ENCODE data around the gene DNAH10. TPM values are rescaled to one million over a fixed set of nuclear protein-coding genes. Genes with fewer than 3 reads are reported as not detected.

DNAH10 gene
- total RNA-seq, 4 donors from 2014 or later, result under 0.01 to 1.7 (median 0.28) TPM

GRCh38 chr12:123960029-123960735 lies 198.1 kb downstream of the DNAH10 start:
- H3K27ac ChIP-seq, result no peak overlapping the region
- no peaks in the 10 kb centered on the region for H3K27me3 ChIP-seq
- no peaks in the 10 kb centered on the region for H3K36me3 ChIP-seq
- H3K4me1 ChIP-seq, result peaks cover 0 to 8% (median 0%) of the 10 kb centered on the region in 4 donors
- H3K9me3 ChIP-seq, result no peaks in the 10 kb centered on the region
- no peak for DNase-seq
- TF ChIP-seq POLR2A (IDR thresholded peaks at IDR 0.05), result no peak
- no peak for TF ChIP-seq CTCF (IDR thresholded peaks at IDR 0.05)
- H3K4me3 ChIP-seq, result no peak overlapping the region

- TF ChIP-seq CTCF (IDR thresholded peaks at IDR 0.05) (no peak), POLR2A (IDR thresholded peaks at IDR 0.05) (no peak)
- Histone ChIP-seq H3K4me3 (no peak overlapping the region), H3K27ac (no peak overlapping the region), H3K36me3 (no peaks in the 10 kb centered on the region), H3K4me1 (peaks cover 0 to 8% (median 0%) of the 10 kb centered on the region in 4 donors), H3K27me3 (no peaks in the 10 kb centered on the region), H3K9me3 (no peaks in the 10 kb centered on the region)
- no peak for DNase-seq
Observed at GRCh38 chr12:123960856-123961255, 198.8 kb downstream of the DNAH10 start.

GRCh38 chr12:123961585-123962345 lies 199.7 kb downstream of the DNAH10 start:
- Histone ChIP-seq H3K36me3 (no peaks in the 10 kb centered on the region), H3K4me3 (no peak overlapping the region), H3K27ac (no peak overlapping the region), H3K4me1 (peaks cover 0 to 8% (median 0%) of the 10 kb centered on the region in 4 donors), H3K27me3 (no peaks in the 10 kb centered on the region), H3K9me3 (no peaks in the 10 kb centered on the region)
- no peak for DNase-seq
- TF ChIP-seq CTCF (IDR thresholded peaks at IDR 0.05) (no peak), POLR2A (IDR thresholded peaks at IDR 0.05) (no peak)

- Histone ChIP-seq H3K27ac (no peak overlapping the region), H3K4me1 (peaks cover 0 to 8% (median 0%) of the 10 kb centered on the region in 4 donors), H3K9me3 (no peaks in the 10 kb centered on the region), H3K27me3 (no peaks in the 10 kb centered on the region), H3K36me3 (no peaks in the 10 kb centered on the region), H3K4me3 (no peak overlapping the region)
- DNase-seq, result no peak
- no peak for TF ChIP-seq POLR2A (IDR thresholded peaks at IDR 0.05)
- no peak for TF ChIP-seq CTCF (IDR thresholded peaks at IDR 0.05)
Observed at GRCh38 chr12:123962513-123962912, 200.4 kb downstream of the DNAH10 start.

DNA sequence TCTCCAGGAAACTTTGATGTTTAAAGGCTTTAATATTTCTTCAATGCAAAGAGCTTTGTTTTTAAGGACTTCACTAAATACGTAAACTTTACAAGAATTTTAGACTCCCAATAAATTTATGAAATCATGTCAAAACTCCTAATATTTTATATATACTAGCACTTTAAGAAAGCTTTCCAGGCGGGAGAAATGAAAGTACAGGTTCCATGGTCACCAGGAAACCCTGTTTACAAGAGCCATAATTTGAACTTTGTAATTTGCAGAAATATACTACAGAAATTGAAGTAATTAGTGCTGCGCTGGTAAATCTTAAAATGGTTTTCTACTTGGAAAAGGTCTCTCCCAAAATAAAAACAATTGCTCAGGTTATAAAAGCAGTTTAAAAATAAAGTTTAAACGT lies 201.7 kb downstream of the DNAH10 start:
- Histone ChIP-seq H3K36me3 (no peaks in the 10 kb centered on the region), H3K4me1 (peaks cover 0 to 8% (median 0%) of the 10 kb centered on the region in 4 donors), H3K9me3 (no peaks in the 10 kb centered on the region), H3K27ac (no peak overlapping the region), H3K4me3 (peak overlapping the region in 1 of 4 donors; percentile 4), H3K27me3 (no peaks in the 10 kb centered on the region)
- TF ChIP-seq CTCF (IDR thresholded peaks at IDR 0.05), result no peak
- TF ChIP-seq POLR2A (IDR thresholded peaks at IDR 0.05), result no peak
- DNase-seq, result no peak
